Head of caudate nucleus (tissue), 42 donors: ENCODE data around the gene ADAMTS6.
"Not testable (repeated sequence)": the region's sequence is repeated elsewhere in the genome, so short reads cannot be mapped to it uniquely, and the experiment has no call there.

Experiments
- DNase-seq, 42 donors: peaks; one replicate each; pipeline versions ENCODE4 v3.0.0 to v3.0.0-alpha.2; 2020 to 2021; ENCODE audit warnings: mixed read lengths in 7 of 42
- intact Hi-C: fragments of 100-400 bp; cut with DNase I; formaldehyde crosslinking; loops from one replicate; pipeline ENCODE4 v1.15.0; 2022

ADAMTS6 gene

DNA sequence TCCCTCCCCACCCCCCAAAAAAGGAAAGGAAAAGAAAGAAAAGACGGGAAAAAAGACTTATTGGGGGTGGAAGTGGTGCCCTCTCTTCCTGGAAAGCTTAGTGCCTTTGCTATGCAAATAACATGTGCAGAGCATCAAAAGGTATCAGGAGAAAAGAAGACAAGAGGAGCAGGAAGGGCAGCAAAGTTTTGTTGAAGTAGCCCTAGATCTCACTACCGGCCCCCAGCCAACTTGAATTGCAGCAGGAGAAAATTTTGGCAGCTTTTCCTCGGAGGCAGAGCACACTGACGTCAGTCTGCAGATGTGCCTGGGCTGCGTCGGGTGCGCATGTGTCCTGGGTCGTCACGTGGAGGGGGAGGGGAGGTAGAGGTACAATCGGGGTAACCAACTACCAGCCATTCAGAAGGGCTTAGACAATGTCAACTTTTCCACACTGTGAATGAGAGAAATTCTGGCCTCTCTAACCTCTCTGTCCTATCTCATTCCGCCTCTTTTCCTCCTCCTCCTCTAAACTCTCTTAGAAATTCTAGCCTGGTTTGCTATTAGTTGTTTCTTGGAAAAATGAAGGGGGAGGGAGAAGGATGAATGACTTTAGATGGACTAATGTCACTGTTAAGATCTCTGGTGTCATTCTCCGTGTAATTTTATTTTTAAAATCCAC is at the start of gene ADAMTS6:
TSS of gene ADAMTS6 (minus strand) at position 286 of the 661 bp plus-strand sequence. CDS start 8,247 bp downstream, outside the sequence.
- peak; percentile 68 to 93 (median 82) for DNase-seq
- intact Hi-C loops: loop anchor here (5.0 to 10.0 kb wide), 3 partner anchors 379 to 667 kb away; no protein-coding TSS in a partner anchor

DNA sequence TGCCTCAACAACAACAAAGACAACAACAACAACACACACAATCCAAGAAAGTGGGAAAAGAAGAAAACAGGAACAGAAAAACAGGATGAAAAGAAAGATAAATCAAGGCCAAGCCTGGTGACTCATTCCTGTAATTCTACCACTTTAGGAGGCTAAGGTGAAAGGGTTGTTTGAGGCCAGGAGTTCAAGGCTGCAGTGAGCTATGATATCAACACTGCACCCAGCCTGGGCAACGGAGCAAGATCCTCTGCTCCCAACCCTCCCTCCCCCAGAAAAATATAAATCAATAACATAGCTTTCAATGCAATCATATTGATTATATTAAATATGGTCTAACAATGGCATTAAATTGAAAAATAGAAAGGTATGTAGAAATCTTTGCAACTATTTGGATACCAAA is 49.2 kb upstream of the ADAMTS6 start:
- intact Hi-C loops: no loop called here
- no peak for DNase-seq

GRCh38 chr5:65525726-65526125 is 44.0 kb upstream of the ADAMTS6 start:
- no peak for DNase-seq
- intact Hi-C loops: no loop called here

DNA sequence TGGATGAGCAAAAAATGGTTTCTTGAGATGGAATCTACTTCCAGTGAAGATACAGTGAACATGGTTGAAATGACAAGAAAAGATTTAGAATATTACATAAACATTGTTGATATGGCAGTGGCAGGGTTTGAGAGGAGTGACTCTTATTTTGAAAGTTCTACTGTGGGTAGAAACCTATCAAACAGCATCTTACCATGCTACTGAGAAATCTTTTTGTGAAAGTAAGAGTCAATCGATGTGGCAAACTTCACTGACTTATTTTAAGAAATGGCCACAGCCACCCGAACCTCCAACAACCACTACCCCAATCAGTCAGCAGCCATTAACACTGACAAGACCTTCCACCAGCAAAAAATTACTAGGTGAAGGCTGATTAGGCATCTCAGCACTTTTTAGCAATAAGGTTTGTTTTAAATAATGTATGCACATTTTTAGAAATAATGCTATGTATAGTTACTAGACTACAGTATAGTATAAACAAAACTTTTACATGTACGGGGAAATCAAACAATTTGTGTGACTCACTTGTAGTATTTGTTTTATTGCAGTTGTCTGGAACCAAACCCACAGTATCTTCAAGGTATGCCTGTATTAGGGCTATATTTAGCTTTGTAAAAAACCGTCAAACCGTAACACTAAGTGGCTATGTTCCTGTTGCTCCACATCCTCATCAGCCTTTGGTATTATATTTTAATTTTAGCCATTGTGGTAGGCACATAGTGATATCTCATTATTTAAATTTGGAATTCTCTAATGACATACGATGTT is 30.6 kb upstream of the ADAMTS6 start:
- intact Hi-C loops: no loop called here
- no peak for DNase-seq

DNA sequence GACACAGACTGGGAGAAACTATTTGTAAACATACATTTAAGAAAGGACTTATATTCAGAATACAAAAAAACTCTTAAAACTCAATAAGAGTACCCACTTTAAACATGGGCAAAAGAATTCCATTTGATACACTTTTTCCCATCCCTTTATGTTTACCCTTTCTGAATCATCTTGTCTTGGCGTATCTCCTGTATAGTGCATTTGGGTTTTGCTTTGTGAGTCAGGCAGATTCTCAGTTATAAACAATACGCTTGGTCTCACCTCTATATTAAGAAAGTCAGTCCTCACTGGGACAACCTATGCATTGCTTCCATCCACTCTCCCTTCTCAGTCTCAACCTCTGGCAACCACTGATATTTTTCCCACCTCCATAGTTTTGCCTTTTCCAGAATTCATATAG is 27.3 kb upstream of the ADAMTS6 start:
- no peak for DNase-seq

GRCh38 chr5:65506961-65507360 is 25.2 kb upstream of the ADAMTS6 start:
- intact Hi-C loops: no loop called here
- no peak for DNase-seq

More for the DNA sequence above, 27.3 kb upstream of the ADAMTS6 start:
- intact Hi-C loops: no loop called here

GRCh38 chr5:65489119-65489518 is 7.4 kb upstream of the ADAMTS6 start:
- intact Hi-C loops: loop anchor here (10.0 kb wide), 2 partner anchors 524 to 674 kb away; no protein-coding TSS in a partner anchor
- no peak for DNase-seq

GRCh38 chr5:65488038-65488687 is 6.4 kb upstream of the ADAMTS6 start:
- intact Hi-C loops: loop anchor here (10.0 kb wide), 2 partner anchors 523 to 673 kb away; no protein-coding TSS in a partner anchor
- DNase-seq: not testable (repeated sequence)

- intact Hi-C loops: loop anchor here (10.0 kb wide), 2 partner anchors 522 to 672 kb away; no protein-coding TSS in a partner anchor
- not testable (repeated sequence) for DNase-seq
Measured at GRCh38 chr5:65486803-65487202, 5.1 kb upstream of the ADAMTS6 start.

DNA sequence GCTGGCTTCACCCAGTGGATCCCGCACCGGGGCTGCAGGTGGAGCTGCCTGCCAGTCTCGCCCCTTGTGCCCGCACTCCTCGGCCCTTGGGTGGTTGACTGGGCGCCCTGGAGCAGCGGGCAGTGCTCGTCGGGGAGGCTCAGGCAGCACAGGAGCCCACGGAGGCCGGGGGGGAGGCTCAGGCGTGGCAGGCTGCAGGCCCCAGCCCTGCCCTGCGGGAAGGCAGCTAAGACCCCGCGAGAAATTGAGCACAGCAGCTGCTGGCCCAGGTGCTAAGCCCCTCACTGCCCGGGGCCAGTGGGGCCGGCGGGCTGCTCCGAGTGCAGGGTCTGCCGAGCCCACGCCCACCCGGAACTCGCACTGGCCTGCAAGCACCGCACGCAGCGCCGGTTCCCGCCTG is 3.7 kb upstream of the ADAMTS6 start:
- intact Hi-C loops: loop anchor here (10.0 kb wide), 2 partner anchors 521 to 671 kb away; no protein-coding TSS in a partner anchor
- DNase-seq: no peak

DNA sequence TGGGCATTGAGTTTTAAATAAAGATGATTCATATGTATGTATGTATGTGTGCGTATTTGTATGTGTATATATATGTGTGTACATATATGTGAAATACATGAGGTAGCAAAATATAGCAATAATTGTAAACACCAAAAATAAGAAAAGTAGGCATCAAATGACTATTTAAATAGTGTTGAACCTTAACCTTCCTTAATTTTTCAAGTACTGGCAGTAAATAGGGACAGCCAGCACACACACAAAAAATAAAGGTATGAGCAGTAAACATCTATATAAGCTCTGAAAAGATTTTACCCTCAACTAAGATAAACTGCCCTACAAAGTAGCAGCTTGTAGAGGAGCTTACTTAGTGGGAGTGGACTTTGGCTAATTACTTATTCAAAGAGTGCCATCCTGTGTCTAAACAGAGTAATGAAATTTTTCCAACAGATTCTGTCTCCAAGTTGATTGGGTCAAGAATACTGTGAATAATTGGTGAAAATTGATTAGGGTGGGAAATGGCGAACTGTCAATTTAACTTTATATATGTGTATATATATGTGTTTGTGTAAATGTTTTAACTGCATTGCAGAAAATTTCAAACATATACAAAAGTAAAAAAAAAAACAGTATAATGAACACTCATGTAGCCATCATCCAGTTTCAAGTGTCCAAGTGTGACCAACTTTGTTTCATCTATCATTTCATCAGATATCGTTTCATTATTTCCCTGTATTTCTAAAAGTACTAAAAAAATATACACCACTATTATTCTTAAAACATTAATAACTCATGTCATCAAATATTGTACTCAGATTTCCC is 2.0 kb upstream of the ADAMTS6 start:
- intact Hi-C loops: loop anchor here (5.0 to 10.0 kb wide), 3 partner anchors 381 to 669 kb away; no protein-coding TSS in a partner anchor
- DNase-seq: peak in 1 of 42 donors; percentile 27

DNA sequence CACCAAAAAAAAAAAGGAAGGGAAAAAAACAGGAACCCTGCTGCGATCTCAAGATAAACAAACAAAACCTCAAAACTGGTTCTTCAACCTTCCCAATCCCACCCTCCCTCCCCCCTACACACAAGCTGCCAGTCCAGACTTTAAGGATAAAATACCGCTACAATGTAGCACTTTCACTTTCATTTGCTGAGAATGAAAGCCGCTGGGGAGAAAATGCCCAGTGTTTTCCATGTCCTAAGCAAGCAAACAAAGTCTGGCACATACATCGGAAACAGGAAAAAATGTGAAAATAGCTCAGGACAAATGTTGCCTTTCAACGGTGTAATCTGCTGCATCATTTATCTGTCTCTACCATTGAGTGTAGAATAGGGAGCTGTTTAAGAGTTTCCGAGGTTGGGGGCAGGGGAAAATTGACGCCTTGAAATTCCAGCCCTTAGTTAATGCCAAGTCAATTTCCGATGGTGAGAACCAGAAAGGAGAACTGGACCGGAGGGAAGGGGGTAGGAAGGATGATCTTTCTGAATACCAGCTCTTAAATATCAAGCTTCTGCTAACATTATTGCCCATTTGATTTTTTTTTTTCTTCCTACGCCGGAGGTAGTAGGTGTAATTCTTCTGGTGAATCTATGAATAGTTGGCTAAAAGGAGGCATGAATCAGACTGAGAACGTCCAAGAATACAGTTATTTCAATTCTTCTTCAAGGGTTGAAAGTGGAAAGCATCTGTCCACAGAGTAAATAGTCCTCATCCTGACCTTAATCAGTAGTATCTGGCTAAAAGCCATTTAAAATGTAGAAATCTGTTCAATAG is 1.2 kb upstream of the ADAMTS6 start:
- intact Hi-C loops: loop anchor here (5.0 to 10.0 kb wide), 3 partner anchors 381 to 668 kb away; no protein-coding TSS in a partner anchor
- DNase-seq: peak in 7 of 42 donors; percentile 5 to 53 (median 14)

GRCh38 chr5:65482296-65482735 is 596 bp upstream of the ADAMTS6 start:
- intact Hi-C loops: loop anchor here (5.0 to 10.0 kb wide), 3 partner anchors 380 to 668 kb away; no protein-coding TSS in a partner anchor
- peak in 1 of 42 donors; percentile 13 for DNase-seq

DNA sequence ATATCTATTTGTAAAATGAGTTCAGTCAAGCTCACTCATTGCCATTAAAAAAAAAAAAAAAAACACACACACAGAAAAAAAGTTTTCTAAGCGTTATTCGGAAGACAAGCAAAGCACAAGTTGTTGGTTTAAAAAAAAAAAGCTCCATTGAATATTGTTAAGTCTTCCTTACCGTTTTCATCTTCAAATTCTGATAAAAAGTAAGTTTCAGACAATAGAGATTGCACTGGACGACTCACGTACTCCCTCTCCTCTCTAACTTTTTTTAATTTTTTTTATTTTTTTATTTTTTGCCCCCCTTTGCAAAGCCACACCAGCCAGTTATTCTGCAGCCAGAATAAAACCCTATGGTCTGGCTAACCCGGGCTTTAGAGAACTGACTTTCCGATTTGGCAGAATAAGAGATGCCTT is 544 bp downstream of the ADAMTS6 start:
- intact Hi-C loops: loop anchor here (5.0 to 10.0 kb wide), 3 partner anchors 379 to 666 kb away; no protein-coding TSS in a partner anchor
- DNase-seq: no peak

DNA sequence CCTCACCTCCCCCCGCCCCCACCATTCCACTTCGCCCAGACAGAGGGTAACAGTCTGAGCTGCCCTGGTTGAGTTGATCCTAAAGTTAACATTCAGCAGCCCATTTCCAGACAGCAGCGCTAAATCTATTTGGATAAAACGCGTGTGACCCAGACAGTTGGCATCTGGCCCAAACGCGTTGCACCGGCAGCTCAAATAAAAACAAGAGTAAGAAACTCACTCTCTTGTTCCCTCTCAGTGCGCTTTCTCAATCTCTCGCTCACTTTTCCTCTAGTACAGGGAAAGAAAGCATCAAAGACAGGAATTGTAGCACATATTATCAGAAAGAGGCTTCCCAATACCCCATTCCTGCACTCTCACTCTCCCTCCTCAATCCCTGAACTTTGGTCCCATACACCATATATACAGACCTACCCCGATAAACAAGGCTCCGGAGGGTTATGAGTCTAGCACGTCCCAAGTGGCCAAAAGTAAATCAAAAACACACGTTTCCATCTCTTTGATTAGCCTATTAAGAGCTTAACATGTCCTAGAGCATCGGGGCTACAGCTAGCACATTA is 1.3 kb downstream of the ADAMTS6 start:
- intact Hi-C loops: loop anchor here (5.0 to 10.0 kb wide), 3 partner anchors 378 to 666 kb away; no protein-coding TSS in a partner anchor
- DNase-seq: peak; percentile 5 to 79 (median 44)

- DNase-seq: no peak
Measured at GRCh38 chr5:65479527-65479926, 2.2 kb downstream of the ADAMTS6 start.

GRCh38 chr5:65478336-65478735 is 3.4 kb downstream of the ADAMTS6 start:
- intact Hi-C loops: no loop called here

More at GRCh38 chr5:65479527-65479926, 2.2 kb downstream of the ADAMTS6 start:
- intact Hi-C loops: no loop called here

More at GRCh38 chr5:65478336-65478735, 3.4 kb downstream of the ADAMTS6 start:
- DNase-seq: no peak
